K562 (cell line): ENCODE measurements around the gene GLRX3. TPM values are rescaled to one million over a fixed set of nuclear protein-coding genes. Genes with fewer than 3 reads are reported as not detected.

Experiments used
- ATAC-seq: fragments of 200-7000 bp; cut with Tn5 transposase; 3 replicates; pipeline ENCODE4 v1.9.1; 2020; ENCODE audit warnings: moderate library complexity
- BruUV-seq: library from RNA; stranded (reverse); fragments of 400-500 nt; replicated peaks from 2 replicates; lab custom pipeline; 2021; lab: Mats Ljungman, UMichigan
- CTCF ChIA-PET: fragments of 300-600 bp; formaldehyde crosslinking; extraction: SDS; loops from one replicate; lab custom pipeline; 2021; ENCODE audit warnings: low intra/inter-chr PET ratio; lab: Yijun Ruan, JAX
- POLR2A ChIA-PET: fragments of 300-600, 350-650 bp; sonication (Branson Sonifier 250); formaldehyde crosslinking; extraction: SDS; loops from one replicate; lab custom pipeline; 2021; ENCODE audit warnings: antibody characterized with exemption, inconsistent platforms; lab: Yijun Ruan, JAX
- DNase-seq, 4 experiments: peaks; one replicate each; pipeline versions ENCODE4 v3.0.0 to v3.0.0-alpha.2; 2011 to 2018; ENCODE audit warnings: low spot score in 3 of 4, mixed read lengths in 3 of 4; ENCODE audit errors: extremely low read depth in 1 of 4
- FAIRE-seq: peaks from 2 replicates; lab custom pipeline; 2011; peaks lifted over from hg19 to GRCh38; lab: Jason Lieb, UNC
- H2AFZ ChIP-seq: 2 replicates; pipeline ENCODE4 v1.6.0; 2011; ENCODE audit warnings: low read depth, low read length, control low read depth, inconsistent platforms
- H3K27ac ChIP-seq: fragments of 200-600 bp; 3 replicates; pipeline ENCODE4 v1.8.0; 2011; ENCODE audit warnings: low read depth, mild to moderate bottlenecking, control low read depth, inconsistent platforms, low read length, moderate library complexity, mixed read lengths; ENCODE audit errors: extremely low read depth
- H3K27me3 ChIP-seq, 2 experiments: fragments of 300-600 bp in 1 of 2; 2 replicates in 1 of 2; 3 replicates in 1 of 2; pipeline versions ENCODE4 v1.6.0 to v1.8.0; 2011; ENCODE audit warnings: inconsistent platforms in 2 of 2, low read length in 2 of 2, mild to moderate bottlenecking in 1 of 2, mixed read lengths in 1 of 2, moderate library complexity in 1 of 2; ENCODE audit not compliant: control insufficient read depth in 2 of 2, insufficient read depth in 2 of 2
- H3K36me3 ChIP-seq: fragments of 300-600 bp; 3 replicates; pipeline ENCODE4 v1.8.0; 2011; ENCODE audit warnings: mild to moderate bottlenecking, low read length, inconsistent platforms; ENCODE audit not compliant: control insufficient read depth, insufficient read depth
- H3K4me1 ChIP-seq, 2 experiments: fragments of 200-600 bp in 1 of 2; replicated peaks in 1 of 2; 2 replicates in 1 of 2; 3 replicates in 1 of 2; pipeline versions ENCODE4 v1.5.1 to v1.8.0; 2011; ENCODE audit warnings: inconsistent platforms in 2 of 2, low read length in 2 of 2, mild to moderate bottlenecking in 1 of 2, mixed read lengths in 1 of 2, moderate library complexity in 1 of 2; ENCODE audit not compliant: control insufficient read depth in 2 of 2, insufficient read depth in 2 of 2
- H3K4me2 ChIP-seq: 2 replicates; pipeline ENCODE4 v1.6.1; 2011; ENCODE audit warnings: low read length, control low read depth, inconsistent platforms, mixed read lengths; ENCODE audit not compliant: insufficient read depth
- H3K4me3 ChIP-seq: fragments of 200-600 bp; sonication (generic), shearing (Covaris generic); 2 replicates; pipeline ENCODE4 v1.5.1; 2016; ENCODE audit warnings: control low read depth, inconsistent platforms
- H3K79me2 ChIP-seq: fragments of 200-600 bp; 3 replicates; pipeline ENCODE4 v1.8.0; 2011; ENCODE audit warnings: low read length, inconsistent platforms; ENCODE audit not compliant: control insufficient read depth, insufficient read depth
- H3K9ac ChIP-seq, 2 experiments: 2 replicates each; pipeline versions ENCODE4 v1.6.0 to v1.6.1; 2011; ENCODE audit warnings: low read depth in 2 of 2, low read length in 2 of 2, control low read depth in 1 of 2, inconsistent platforms in 1 of 2, mild to moderate bottlenecking in 1 of 2, mixed read lengths in 1 of 2; ENCODE audit not compliant: insufficient read depth in 1 of 2
- H3K9me1 ChIP-seq: one replicate; pipeline ENCODE4 v1.6.0; 2011; ENCODE audit warnings: inconsistent platforms, mild to moderate bottlenecking, low read length, moderate library complexity; ENCODE audit not compliant: control insufficient read depth, insufficient read depth
- H3K9me3 ChIP-seq: replicated peaks from 2 replicates; pipeline ENCODE4 v1.5.1; 2011; ENCODE audit warnings: low read depth, low read length, inconsistent platforms; ENCODE audit not compliant: control insufficient read depth, insufficient read depth
- H4K20me1 ChIP-seq: replicated peaks from 2 replicates; pipeline ENCODE4 v1.6.1; 2011; ENCODE audit warnings: low read length, inconsistent platforms, mixed read lengths; ENCODE audit not compliant: control insufficient read depth, insufficient read depth
- FOSL1 ChIP-seq: fragments of 200-800 bp; sonication (Bioruptor generic); conservative IDR thresholded peaks from 2 replicates; pipeline ENCODE4 v1.6.1; 2016; ENCODE audit warnings: missing genetic modification characterization, missing compliant biosample characterization
- FOXK2 ChIP-seq, 2 experiments: fragments of 450-650 bp; IDR thresholded peaks in 1 of 2; conservative IDR thresholded peaks in 1 of 2; 2 replicates each; pipeline ENCODE4 v1.6.1; 2016; ENCODE audit warnings: low read depth in 2 of 2, mild to moderate bottlenecking in 1 of 2
- MAFF ChIP-seq: IDR thresholded peaks from 2 replicates; pipeline ENCODE4 v1.6.1; 2012; ENCODE audit warnings: low read length, improper control_type of control experiment
- NR4A1 ChIP-seq, 2 experiments: fragments of 250-450 bp in 1 of 2; fragments of 450-650 bp in 1 of 2; sonication (Bioruptor Pico) in 1 of 2; IDR thresholded peaks; 2 replicates each; pipeline versions ENCODE4 v1.4.0 to v1.6.1; 2016 to 2020; ENCODE audit warnings: mild to moderate bottlenecking in 2 of 2, missing compliant biosample characterization in 1 of 2, missing genetic modification characterization in 1 of 2, moderate library complexity in 1 of 2
- POLR2H ChIP-seq: IDR thresholded peaks from 2 replicates; pipeline ENCODE4 v1.6.1; 2016; ENCODE audit warnings: missing genetic modification characterization, low read depth, mild to moderate bottlenecking, control low read depth, missing compliant biosample characterization, moderate library complexity
- SP2 ChIP-seq: IDR thresholded peaks from 2 replicates; pipeline ENCODE4 v1.6.1; 2011; ENCODE audit warnings: mild to moderate bottlenecking, low read depth, low read length, moderate library complexity; ENCODE audit not compliant: poor library complexity, severe bottlenecking; ENCODE audit errors: extremely low read depth
- TBL1XR1 ChIP-seq, 2 experiments: IDR thresholded peaks; 2 replicates each; pipeline ENCODE4 v1.6.1; 2012; ENCODE audit warnings: improper control_type of control experiment in 2 of 2, low read length in 2 of 2, mild to moderate bottlenecking in 1 of 2
- TFAP4 ChIP-seq: sonication (generic); formaldehyde crosslinking; IDR thresholded peaks from 2 replicates; pipeline ENCODE4 v1.8.0; 2022; ENCODE audit warnings: missing genetic modification reagents, mild to moderate bottlenecking, moderate library complexity, borderline replicate concordance
- ZBTB7A ChIP-seq: IDR thresholded peaks from 2 replicates; pipeline ENCODE4 v1.6.1; 2011; ENCODE audit warnings: low read depth, mild to moderate bottlenecking, low read length, moderate library complexity, borderline replicate concordance; ENCODE audit not compliant: control insufficient read depth
- ZNF174 ChIP-seq: fragments of 250-450 bp; sonication (Bioruptor Pico); IDR thresholded peaks from 2 replicates; pipeline ENCODE4 v1.4.0; 2020; ENCODE audit warnings: mild to moderate bottlenecking
- ZNF277 ChIP-seq: fragments of 250-450 bp; sonication (Bioruptor Pico); IDR thresholded peaks from 2 replicates; pipeline ENCODE4 v1.8.0; 2022; ENCODE audit warnings: inconsistent platforms, mild to moderate bottlenecking, moderate library complexity, borderline replicate concordance
- WGBS: fragments of 100-300 bp; shearing (Covaris generic); methylation state at CpG from one replicate; pipeline ENCODE4 v1.1.6; 2016; ENCODE audit warnings: low coverage, mixed read lengths; ENCODE audit not compliant: insufficient coverage; ENCODE audit errors: missing lambda C conversion rate; 5-methylcytosine and 5-hydroxymethylcytosine counted together
- in situ Hi-C: fragments of 300-500 bp; cut with MboI; formaldehyde crosslinking; loops from 4 replicates; pipeline ENCODE4 v1.15.0; 2018; ENCODE audit warnings: inconsistent platforms, mixed read lengths
- intact Hi-C: fragments of 100-400 bp; cut with micrococcal nuclease; formaldehyde crosslinking; loops from 2 replicates; pipeline ENCODE4 v1.14.2; 2022
- polyA plus RNA-seq, 8 experiments: library from polyadenylated mRNA; depleted of rRNA in 4 of 8; stranded (reverse) in 5 of 8; unstranded in 3 of 8; fragments of >200 nt; fragmentation: Nextera tagmentation in 2 of 8; fragmentation: Illumina TruSeq in 1 of 8; extraction: Ambion mirVana in 2 of 8; extraction: Trizol in 1 of 8; gene quantifications; 2 replicates each; pipeline versions ENCODE4 v1.2.1 to v1.2.3, GENCODE V29; 2011 to 2014; ENCODE audit warnings: inconsistent platforms in 1 of 8, missing spikeins in 1 of 8
- total RNA-seq, 7 experiments: library from RNA; depleted of rRNA in 6 of 7; stranded (reverse); fragments of >200 nt in 6 of 7; fragmentation: Illumina TruSeq in 2 of 7; extraction: Trizol in 2 of 7; gene quantifications; 2 replicates each; pipeline versions ENCODE4 v1.2.1 to v1.2.3, GENCODE V29; 2011 to 2021; ENCODE audit warnings: low replicate concordance in 1 of 7

The GLRX3 gene
- total and polyA plus RNA-seq, 9 of the 15 experiments (the other 6 are each of a cell fraction or from before 2014, with no cell fraction given), result 115 to 190 (median 169) TPM

GRCh38 chr10:130218181-130218641 is 82.0 kb downstream of the GLRX3 start:
- H3K27ac ChIP-seq, result no peak overlapping the region
- H3K9ac ChIP-seq, result no peak overlapping the region; a peak in 1 of 4 replicates
- no peak for ATAC-seq
- H2AFZ ChIP-seq, result no peak overlapping the region
- no peaks in the 10 kb centered on the region for H4K20me1 ChIP-seq
- in situ Hi-C loops, result no loop called here
- ChIA-PET POLR2A (no interaction called here), CTCF (no interaction called here)
- TF ChIP-seq NR4A1 (CRISPR knock-in tag; IDR thresholded peaks at IDR 0.05), result no peak
- TF ChIP-seq NR4A1 (tag; IDR thresholded peaks at IDR 0.05), result no peak
- TF ChIP-seq FOXK2 (conservative IDR thresholded peaks at IDR 0.05 in 1 of 2, IDR thresholded peaks at IDR 0.05 in 1 of 2; ENCODE audit: low read depth in 2 of 2), result no peak
- no peak for TF ChIP-seq ZBTB7A
- TF ChIP-seq SP2, result no peak
- TF ChIP-seq ZNF174 (CRISPR knock-in tag), result no peak
- no peak for TF ChIP-seq TFAP4 (CRISPR knock-in tag)
- TF ChIP-seq FOSL1 (tag), result no peak
- no peak for TF ChIP-seq MAFF
- TF ChIP-seq ZNF277, result no peak
- no peak for TF ChIP-seq POLR2H (tag)
- TF ChIP-seq TBL1XR1 (IDR thresholded peaks at IDR 0.05; ENCODE audit: low read length in 2 of 2), result no peak
- TF ChIP-seq, all 486 proteins: peak for 0
- Histone ChIP-seq H3K4me1 (peaks cover 0 to 5% of the 10 kb centered on the region in 2 experiments; a peak in 2 of 5 replicates), H3K9me1 (peaks cover 2% of the 10 kb centered on the region), H3K4me2 (no peak overlapping the region), H3K9me3 (no peaks in the 10 kb centered on the region), H3K4me3 (no peak overlapping the region), H3K27me3 (no peaks in the 10 kb centered on the region; a peak in 1 of 5 replicates), H3K36me3 (no peaks in the 10 kb centered on the region), H3K79me2 (no peaks in the 10 kb centered on the region)
- no TSS peak for BruUV-seq
- DNase-seq (no peak), FAIRE-seq (no peak)
- WGBS, result 58% methylated on average over 5 of the region's 12 CpGs
- intact Hi-C loops, result no loop called here
